ENCODE measurements around the gene RALGPS1.

Gene RALGPS1

DNA sequence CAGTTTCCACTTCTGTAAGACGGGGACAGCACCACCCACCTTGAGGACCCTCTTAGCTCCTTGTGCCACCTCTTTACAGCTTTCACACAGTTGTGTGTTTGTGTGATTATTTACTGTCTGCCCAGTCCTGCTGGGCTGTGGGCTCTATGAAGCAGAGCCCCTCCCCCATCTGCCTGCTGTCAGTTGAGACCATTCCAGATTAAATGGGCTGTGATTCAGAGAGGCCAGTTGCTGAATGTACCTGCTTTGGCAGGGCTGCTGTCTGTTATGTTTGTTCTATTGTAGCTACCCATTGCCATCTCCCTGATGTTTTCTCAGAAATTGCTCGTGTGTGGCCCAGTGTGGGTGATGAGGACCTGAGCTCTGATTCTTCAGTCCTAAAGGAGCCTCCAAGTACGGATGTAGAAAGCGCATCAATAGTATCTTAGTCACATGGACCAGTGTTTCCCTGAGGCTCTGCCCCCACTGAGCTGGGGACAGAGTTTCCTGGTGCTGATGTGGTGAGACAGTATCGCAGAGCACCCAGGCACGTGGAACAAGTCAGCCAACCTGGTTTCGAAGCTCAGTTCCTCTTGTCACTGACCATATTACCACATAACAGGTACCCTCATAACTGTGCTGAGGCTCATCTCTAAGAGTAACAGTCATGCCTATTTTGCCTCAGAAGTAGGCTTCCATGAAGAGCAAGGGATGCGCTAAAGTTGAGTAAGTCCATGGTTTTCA, 204.2 kb downstream of the RALGPS1 start:
- TF ChIP-seq ZNF76 (tag by site-specific recombination; IDR thresholded peaks at IDR 0.05; ENCODE audit: borderline replicate concordance, low read depth) (no peak), ZNF707 (tag by site-specific recombination; IDR thresholded peaks at IDR 0.05) (no peak), MYNN (tag by site-specific recombination; IDR thresholded peaks at IDR 0.05; ENCODE audit: borderline replicate concordance) (no peak), HOXD13 (CRISPR knock-in tag; IDR thresholded peaks at IDR 0.05; ENCODE audit: borderline replicate concordance) (no peak), ZNF624 (tag by site-specific recombination; IDR thresholded peaks at IDR 0.05) (no peak)
- TF ChIP-seq, protein P1, sequence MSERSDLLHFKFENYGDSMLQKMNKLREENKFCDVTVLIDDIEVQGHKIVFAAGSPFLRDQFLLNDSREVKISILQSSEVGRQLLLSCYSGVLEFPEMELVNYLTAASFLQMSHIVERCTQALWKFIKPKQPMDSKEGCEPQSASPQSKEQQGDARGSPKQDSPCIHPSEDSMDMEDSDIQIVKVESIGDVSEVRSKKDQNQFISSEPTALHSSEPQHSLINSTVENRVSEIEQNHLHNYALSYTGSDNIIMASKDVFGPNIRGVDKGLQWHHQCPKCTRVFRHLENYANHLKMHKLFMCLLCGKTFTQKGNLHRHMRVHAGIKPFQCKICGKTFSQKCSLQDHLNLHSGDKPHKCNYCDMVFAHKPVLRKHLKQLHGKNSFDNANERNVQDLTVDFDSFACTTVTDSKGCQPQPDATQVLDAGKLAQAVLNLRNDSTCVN (tag by site-specific recombination; optimal IDR thresholded peaks at IDR 0.05), result no peak
- Histone ChIP-seq H3K4me3 (ENCODE audit: low read depth, low read length) (no peak overlapping the region), H3K4me1 (ENCODE audit: control insufficient read depth, insufficient read depth, low read length) (peaks cover 2% of the 10 kb centered on the region), H3K9me3 (ENCODE audit: control insufficient read depth, insufficient read depth, low read depth, low read length) (no peaks in the 10 kb centered on the region), H3K27ac (ENCODE audit: extremely low read depth, low read depth, low read length) (no peak overlapping the region), H3K36me3 (ENCODE audit: control insufficient read depth in 2 of 2, insufficient read depth in 1 of 2, low read length in 2 of 2) (no peaks in the 10 kb centered on the region)
- CTCF ChIA-PET, result interaction anchor here (0.6 kb wide), 1 partner anchor 23 kb away, joined by 3 read pairs; no protein-coding TSS in a partner anchor
- POLR2A ChIA-PET, result no interaction called here

DNA sequence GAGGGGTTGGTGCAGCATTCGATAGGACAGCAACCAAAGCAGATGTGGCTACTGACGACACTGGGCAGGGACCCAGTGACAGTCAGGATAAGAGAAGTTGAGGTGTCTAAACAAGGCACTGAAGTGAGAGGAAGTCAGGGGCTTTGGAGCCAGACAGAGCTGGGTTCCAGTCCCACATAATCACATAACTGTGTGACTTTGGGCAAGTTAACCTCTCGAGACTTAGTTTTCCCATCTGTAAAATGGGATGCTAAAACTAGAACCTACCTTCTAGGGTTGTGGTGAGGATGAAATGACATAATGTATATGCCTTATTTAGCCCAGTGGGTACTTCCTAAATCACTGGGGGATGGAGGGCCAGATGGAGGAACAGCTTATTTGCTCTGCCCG, 204.7 kb downstream of the RALGPS1 start:
- Histone ChIP-seq H3K4me3 (ENCODE audit: low read depth, low read length) (no peak overlapping the region), H3K4me1 (ENCODE audit: control insufficient read depth, insufficient read depth, low read length) (peaks cover 2% of the 10 kb centered on the region), H3K36me3 (ENCODE audit: control insufficient read depth in 2 of 2, insufficient read depth in 1 of 2, low read length in 2 of 2) (no peaks in the 10 kb centered on the region), H3K9me3 (ENCODE audit: control insufficient read depth, insufficient read depth, low read depth, low read length) (no peaks in the 10 kb centered on the region), H3K27ac (ENCODE audit: extremely low read depth, low read depth, low read length) (no peak overlapping the region)
- ChIA-PET CTCF (no interaction called here), POLR2A (no interaction called here)
- TF ChIP-seq, protein P2, sequence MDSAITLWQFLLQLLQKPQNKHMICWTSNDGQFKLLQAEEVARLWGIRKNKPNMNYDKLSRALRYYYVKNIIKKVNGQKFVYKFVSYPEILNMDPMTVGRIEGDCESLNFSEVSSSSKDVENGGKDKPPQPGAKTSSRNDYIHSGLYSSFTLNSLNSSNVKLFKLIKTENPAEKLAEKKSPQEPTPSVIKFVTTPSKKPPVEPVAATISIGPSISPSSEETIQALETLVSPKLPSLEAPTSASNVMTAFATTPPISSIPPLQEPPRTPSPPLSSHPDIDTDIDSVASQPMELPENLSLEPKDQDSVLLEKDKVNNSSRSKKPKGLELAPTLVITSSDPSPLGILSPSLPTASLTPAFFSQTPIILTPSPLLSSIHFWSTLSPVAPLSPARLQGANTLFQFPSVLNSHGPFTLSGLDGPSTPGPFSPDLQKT (IDR thresholded peaks at IDR 0.05; ENCODE audit: borderline replicate concordance, low read depth, low read length), result no peak

DNA sequence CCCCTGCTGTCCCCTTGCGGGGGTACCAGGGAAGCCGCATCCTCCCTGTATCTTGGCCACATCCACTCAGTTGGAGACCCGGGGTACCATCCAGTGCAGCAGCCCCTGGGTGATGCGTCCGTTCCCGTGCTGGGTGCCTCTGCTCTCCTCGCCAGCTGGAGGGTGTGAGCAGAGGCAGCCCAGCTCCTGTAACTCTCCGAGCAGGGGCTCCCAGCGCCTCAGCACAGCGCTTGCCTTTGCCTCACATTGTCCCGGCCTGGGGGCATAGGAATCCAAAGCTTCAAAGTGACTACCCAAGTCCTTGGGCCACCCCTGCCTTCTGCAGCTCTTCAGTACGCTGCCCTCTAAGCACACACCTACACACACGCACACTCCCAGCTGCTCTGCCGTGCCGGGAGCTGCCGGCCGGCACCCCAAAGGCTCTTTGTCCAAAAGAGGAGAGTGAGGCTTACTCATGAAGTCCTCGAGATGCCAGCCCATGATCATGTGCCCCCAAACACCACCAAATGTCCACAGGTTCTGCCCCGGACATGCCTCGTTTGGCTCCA, 207.1 kb downstream of the RALGPS1 start:
- TF ChIP-seq ZNF112 (tag by site-specific recombination; IDR thresholded peaks at IDR 0.05) (no peak), ZNF792 (tag by site-specific recombination; IDR thresholded peaks at IDR 0.05) (no peak), OSR2 (tag by site-specific recombination; IDR thresholded peaks at IDR 0.05) (no peak), SP2 (tag by site-specific recombination; IDR thresholded peaks at IDR 0.05) (no peak), ZNF341 (tag by site-specific recombination; IDR thresholded peaks at IDR 0.05; ENCODE audit: low read depth) (no peak)
- TF ChIP-seq, protein P3, sequence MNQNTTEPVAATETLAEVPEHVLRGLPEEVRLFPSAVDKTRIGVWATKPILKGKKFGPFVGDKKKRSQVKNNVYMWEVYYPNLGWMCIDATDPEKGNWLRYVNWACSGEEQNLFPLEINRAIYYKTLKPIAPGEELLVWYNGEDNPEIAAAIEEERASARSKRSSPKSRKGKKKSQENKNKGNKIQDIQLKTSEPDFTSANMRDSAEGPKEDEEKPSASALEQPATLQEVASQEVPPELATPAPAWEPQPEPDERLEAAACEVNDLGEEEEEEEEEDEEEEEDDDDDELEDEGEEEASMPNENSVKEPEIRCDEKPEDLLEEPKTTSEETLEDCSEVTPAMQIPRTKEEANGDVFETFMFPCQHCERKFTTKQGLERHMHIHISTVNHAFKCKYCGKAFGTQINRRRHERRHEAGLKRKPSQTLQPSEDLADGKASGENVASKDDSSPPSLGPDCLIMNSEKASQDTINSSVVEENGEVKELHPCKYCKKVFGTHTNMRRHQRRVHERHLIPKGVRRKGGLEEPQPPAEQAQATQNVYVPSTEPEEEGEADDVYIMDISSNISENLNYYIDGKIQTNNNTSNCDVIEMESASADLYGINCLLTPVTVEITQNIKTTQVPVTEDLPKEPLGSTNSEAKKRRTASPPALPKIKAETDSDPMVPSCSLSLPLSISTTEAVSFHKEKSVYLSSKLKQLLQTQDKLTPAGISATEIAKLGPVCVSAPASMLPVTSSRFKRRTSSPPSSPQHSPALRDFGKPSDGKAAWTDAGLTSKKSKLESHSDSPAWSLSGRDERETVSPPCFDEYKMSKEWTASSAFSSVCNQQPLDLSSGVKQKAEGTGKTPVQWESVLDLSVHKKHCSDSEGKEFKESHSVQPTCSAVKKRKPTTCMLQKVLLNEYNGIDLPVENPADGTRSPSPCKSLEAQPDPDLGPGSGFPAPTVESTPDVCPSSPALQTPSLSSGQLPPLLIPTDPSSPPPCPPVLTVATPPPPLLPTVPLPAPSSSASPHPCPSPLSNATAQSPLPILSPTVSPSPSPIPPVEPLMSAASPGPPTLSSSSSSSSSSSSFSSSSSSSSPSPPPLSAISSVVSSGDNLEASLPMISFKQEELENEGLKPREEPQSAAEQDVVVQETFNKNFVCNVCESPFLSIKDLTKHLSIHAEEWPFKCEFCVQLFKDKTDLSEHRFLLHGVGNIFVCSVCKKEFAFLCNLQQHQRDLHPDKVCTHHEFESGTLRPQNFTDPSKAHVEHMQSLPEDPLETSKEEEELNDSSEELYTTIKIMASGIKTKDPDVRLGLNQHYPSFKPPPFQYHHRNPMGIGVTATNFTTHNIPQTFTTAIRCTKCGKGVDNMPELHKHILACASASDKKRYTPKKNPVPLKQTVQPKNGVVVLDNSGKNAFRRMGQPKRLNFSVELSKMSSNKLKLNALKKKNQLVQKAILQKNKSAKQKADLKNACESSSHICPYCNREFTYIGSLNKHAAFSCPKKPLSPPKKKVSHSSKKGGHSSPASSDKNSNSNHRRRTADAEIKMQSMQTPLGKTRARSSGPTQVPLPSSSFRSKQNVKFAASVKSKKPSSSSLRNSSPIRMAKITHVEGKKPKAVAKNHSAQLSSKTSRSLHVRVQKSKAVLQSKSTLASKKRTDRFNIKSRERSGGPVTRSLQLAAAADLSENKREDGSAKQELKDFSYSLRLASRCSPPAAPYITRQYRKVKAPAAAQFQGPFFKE (tag by site-specific recombination; IDR thresholded peaks at IDR 0.05; ENCODE audit: borderline replicate concordance), result no peak
- TF ChIP-seq, protein P4, sequence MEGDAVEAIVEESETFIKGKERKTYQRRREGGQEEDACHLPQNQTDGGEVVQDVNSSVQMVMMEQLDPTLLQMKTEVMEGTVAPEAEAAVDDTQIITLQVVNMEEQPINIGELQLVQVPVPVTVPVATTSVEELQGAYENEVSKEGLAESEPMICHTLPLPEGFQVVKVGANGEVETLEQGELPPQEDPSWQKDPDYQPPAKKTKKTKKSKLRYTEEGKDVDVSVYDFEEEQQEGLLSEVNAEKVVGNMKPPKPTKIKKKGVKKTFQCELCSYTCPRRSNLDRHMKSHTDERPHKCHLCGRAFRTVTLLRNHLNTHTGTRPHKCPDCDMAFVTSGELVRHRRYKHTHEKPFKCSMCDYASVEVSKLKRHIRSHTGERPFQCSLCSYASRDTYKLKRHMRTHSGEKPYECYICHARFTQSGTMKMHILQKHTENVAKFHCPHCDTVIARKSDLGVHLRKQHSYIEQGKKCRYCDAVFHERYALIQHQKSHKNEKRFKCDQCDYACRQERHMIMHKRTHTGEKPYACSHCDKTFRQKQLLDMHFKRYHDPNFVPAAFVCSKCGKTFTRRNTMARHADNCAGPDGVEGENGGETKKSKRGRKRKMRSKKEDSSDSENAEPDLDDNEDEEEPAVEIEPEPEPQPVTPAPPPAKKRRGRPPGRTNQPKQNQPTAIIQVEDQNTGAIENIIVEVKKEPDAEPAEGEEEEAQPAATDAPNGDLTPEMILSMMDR (tag by site-specific recombination; IDR thresholded peaks at IDR 0.05), result no peak
- TF ChIP-seq, protein P5, sequence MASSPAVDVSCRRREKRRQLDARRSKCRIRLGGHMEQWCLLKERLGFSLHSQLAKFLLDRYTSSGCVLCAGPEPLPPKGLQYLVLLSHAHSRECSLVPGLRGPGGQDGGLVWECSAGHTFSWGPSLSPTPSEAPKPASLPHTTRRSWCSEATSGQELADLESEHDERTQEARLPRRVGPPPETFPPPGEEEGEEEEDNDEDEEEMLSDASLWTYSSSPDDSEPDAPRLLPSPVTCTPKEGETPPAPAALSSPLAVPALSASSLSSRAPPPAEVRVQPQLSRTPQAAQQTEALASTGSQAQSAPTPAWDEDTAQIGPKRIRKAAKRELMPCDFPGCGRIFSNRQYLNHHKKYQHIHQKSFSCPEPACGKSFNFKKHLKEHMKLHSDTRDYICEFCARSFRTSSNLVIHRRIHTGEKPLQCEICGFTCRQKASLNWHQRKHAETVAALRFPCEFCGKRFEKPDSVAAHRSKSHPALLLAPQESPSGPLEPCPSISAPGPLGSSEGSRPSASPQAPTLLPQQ (tag by site-specific recombination; IDR thresholded peaks at IDR 0.05), result no peak
- Histone ChIP-seq H3K9me3 (ENCODE audit: control insufficient read depth, insufficient read depth, low read depth, low read length) (no peaks in the 10 kb centered on the region), H3K27ac (ENCODE audit: extremely low read depth, low read depth, low read length) (no peak overlapping the region), H3K4me3 (ENCODE audit: low read depth, low read length) (no peak overlapping the region; the same call in 1 of the 2 replicates), H3K36me3 (ENCODE audit: control insufficient read depth in 2 of 2, insufficient read depth in 1 of 2, low read length in 2 of 2) (no peaks in the 10 kb centered on the region), H3K4me1 (ENCODE audit: control insufficient read depth, insufficient read depth, low read length) (peaks cover 2% of the 10 kb centered on the region)
- ChIA-PET CTCF (interaction anchor here (0.5 kb wide), 1 partner anchor 481 kb away, joined by 3 read pairs; no protein-coding TSS in a partner anchor), POLR2A (interaction anchor here (0.6 kb wide), 1 partner anchor 703 kb away, joined by 9 read pairs; no protein-coding TSS in a partner anchor)
